ENCODE results near the gene PLA2R1.

PLA2R1 gene

GRCh38 chr2:160028431-160029269, 33.8 kb downstream of the PLA2R1 start:
- no peak for DNase-seq

DNA sequence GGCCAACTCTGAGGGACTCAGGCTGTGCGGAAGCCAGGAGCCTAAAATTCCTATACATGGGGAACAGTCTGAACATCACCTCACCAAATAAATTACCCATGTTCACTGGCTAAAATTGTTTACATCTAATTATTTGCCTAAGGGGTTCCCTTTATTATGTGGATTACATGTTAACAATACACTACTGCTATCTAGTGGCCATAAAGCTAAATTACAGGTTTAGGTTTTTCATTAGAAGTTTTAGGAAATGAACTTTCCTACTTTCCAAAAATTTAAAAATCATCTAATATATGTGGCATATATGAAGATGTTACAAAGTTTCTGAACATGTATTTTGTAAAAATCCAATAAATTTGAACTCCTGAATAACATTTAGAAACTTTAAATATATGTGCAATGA, 40.3 kb downstream of the PLA2R1 start:
- no peak for DNase-seq

- DNase-seq, result no peak
These were observed 42.9 kb downstream of the PLA2R1 start for GRCh38 chr2:160019374-160020090.

DNA sequence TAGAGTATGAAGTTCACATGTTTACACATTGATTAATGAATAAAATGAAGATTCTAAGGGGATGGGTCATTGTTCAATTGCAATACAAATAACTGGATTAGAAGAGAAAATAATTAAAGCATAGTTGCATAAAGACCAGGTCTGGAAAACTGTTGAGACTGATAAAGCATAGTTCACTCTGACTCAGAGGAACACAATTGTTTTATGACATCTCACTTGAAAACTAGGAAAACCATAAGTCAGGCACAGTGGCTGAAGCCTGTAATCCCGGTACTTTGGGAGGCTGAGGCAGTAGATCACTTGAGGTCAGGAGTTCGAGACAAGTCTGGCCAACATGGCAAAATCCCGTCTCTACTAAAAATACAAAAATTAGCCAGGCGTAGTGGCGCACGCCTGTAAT, 46.7 kb downstream of the PLA2R1 start:
- DNase-seq, result no peak

DNA sequence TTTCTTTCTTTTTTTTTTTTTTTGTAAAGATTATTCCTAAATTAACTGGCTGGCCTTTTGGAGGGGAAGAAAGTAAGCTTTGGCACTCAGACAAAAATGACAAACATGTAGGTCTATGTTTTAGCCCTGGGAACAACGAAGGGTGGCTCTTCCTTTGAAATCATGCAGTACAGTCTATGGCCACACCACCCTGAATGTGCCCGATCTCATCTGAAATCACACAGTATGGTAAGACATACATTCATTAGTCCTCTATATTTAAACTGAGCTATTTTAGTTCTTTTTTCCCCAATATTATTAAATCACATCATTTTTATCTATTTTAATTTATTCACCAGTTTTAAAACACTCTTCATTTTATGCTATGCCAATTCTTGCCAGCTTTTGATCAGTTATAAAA, 48.2 kb downstream of the PLA2R1 start:
- no peak for DNase-seq

DNA sequence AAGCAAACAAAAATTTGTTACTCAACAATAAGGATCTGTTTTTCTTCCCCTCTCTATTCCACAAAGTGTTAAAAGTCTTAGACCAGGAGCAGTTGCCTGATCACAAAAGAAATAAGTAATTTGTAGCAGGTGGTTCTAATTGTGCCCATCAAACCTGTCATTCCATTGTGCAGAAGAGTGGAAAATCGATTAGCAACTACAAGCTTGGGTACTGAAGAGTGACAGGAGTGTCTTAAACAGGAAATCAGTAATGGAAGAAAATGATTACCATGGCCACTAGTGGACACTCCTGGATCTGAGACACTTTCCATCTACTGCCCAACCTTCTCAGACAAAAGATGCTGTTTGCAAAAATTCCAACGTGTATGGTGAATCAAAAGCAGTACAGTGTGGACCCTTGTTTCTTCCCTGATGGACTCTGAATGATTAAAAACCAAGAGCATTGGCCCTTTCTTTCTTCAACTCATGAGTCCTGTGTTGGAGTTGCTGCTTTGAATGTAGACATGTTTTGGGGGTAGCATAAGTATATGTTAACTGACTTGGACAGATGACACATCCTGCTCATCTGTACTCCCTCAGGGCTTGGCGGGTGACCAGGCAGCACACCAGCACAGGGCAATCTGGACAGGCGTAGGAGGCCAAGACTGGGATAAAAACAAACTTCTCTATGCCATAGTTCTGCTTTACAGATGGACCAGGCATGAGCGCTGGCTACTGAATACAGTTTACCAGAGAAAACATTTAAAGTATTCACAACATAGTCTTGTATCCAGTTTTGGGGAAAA, 51.9 kb downstream of the PLA2R1 start:
- DNase-seq, result peak; percentile 88

DNA sequence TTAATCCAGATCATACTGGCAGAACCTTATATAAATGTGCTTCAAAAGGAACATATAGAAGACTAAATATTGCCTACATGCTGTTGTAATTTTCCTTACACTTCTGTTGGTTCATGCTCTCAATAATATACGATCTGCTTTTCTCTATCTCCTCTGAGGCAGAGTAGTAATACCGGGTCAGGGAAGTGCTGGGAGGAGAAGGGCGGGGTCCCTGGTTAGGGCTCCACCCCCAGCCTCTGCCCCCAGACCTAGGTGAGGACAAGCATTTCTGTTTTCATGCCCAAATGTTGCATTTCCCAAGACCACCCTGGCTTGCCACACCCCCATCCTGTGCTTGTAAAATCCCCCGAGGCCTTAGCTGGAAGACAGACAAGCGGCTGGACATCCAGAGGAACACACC, 55.3 kb downstream of the PLA2R1 start:
- no peak for DNase-seq

- DNase-seq, result no peak
These were observed 55.9 kb downstream of the PLA2R1 start for GRCh38 chr2:160006475-160006874.

DNA sequence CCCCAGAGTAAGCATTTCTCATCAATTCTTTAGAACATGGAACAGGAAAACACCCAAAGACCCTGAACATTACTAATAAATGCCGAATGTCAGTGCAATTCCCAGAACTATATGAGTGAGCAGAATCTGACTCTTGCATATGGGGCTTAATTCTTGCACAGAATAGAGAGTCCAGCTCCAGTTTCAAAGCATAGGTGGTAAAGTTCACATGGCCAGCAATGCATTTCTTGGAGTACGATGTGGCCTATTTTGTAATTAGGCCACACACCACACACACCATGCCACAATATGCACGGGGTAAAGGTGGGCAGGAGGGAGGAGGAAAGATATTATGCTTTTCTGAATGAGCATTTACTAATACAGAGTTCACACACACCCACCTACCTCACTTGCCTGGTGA, 56.5 kb downstream of the PLA2R1 start:
- DNase-seq, result no peak

DNA sequence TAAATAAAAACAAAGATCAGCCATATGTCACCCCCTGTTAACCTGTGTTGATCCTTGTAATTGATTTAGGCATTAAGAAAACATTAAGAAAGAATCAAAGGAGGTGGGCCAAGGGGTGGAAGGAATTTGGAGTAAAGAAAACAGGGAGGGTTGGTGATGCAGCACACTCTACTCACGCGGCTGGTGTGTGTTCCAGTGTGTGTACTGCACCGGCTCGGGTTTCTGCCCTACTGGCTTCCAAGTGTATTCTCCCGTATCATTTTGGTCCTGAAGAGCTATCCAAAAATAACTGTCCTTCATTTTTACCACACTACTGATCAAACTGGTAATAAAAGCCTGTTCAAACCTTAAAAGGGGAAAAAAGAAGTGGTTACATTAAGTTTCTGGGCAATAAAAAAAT, 56.9 kb downstream of the PLA2R1 start:
- no peak for DNase-seq

DNA sequence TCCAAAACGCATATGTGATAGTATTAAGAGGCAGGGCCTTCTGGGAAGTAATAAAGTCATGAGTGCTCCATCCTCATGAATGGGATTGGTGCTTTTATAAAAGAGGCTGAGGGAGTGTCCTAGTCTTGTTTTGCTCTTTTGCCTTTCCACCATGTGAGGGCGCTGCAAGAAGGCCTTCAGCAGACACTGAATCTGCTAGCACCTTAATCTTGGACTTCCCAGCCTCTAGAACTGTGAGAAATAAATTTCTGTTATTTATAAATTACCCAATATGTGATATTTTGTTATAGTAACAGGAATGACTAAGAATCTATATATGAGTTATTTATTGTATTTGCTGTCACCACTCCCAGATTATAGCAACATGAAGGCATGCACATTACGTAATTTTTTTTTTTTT, 63.5 kb downstream of the PLA2R1 start:
- DNase-seq, result no peak

DNA sequence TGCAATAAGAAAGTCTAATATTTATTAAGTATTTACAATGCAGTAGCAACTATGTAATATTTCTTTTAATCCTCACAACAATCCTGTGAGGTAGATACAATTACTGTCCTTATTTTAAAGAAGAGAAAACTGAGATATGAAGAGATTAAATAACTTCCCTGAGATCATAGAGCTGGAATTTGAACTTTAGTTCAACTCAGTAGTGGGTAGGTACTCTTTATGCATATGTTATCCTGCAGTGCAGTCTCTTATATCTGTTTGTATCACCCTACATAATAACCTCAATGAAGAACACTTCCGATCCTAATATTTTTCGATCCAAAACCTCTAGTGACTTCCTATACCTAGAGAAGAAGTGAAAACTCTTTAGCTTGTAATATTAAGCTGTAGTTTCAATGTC, 64.2 kb downstream of the PLA2R1 start:
- no peak for DNase-seq

GRCh38 chr2:159996792-159997546, 65.4 kb downstream of the PLA2R1 start:
- no peak for DNase-seq

- DNase-seq, result no peak
These were observed 67.4 kb downstream of the PLA2R1 start for GRCh38 chr2:159995038-159995437.

- no peak for DNase-seq
These were observed 73.2 kb downstream of the PLA2R1 start for GRCh38 chr2:159989249-159989648.

DNA sequence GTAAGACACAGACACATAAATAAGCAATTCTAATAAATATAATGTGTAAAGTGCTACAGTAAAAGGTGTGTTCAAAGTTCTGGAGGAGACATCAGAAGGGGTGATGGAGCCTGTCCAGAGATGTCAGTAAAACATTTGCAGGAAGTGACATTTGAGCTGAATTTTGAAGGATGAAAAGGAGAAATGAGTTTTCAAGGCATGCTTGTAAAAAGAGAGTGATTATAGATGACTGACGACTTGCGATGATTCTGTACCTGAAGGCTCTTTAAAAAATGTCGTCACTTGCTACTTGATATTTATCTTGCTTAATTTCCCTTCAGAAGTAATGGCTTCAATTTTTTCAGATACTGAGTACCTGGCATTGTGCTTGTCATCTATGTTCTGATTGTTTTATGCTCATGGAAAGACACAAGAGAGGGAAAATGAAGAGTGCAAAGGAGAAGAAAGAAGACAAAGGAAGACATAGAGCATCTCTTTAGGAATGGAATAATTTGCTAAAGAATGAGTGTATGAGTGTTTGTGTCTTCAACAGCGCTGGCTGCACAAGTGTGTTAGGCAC, 73.9 kb downstream of the PLA2R1 start:
- no peak for DNase-seq

DNA sequence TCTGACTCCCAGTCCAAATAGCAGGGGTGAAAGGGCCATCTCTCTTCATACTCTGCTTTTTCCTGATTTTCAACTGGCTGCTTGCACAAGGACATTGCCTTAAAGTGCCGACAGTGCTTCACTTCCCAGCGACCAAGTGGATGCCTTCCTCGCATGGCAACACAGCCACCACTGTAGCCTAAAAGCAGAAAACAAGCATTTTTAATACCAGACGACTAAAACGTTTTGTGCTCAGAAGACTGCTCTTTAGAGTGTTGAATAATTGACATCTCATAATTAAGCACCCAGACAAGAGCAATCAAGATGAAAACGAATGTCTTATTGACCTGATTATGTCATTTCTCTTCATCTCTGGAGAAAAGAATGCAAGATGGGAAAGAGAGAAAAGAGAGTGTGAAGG, 75.2 kb downstream of the PLA2R1 start:
- peak; percentile 58 for DNase-seq

GRCh38 chr2:159985656-159986055, 76.8 kb downstream of the PLA2R1 start:
- no peak for DNase-seq

DNA sequence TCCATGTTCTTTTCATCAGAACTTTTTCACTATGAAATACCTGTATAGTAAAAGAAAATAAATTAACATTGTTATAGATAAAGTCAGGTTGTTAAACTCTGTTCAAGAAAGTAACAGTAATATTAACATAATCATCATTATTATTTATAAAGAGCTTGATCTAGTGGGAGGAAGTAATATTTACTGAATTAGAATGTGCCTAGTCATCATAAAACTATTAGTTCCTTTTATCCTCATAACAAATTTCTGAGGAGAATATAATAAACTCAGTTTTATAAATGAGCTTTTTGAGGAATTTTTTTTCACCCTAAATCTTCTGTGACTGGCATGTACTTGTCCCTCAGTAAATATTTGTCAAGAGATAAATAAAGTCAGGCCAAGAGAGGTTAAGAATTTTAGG, 78.4 kb downstream of the PLA2R1 start:
- no peak for DNase-seq

- DNase-seq, result no peak
These were observed 79.3 kb downstream of the PLA2R1 start for GRCh38 chr2:159982842-159983785.

DNA sequence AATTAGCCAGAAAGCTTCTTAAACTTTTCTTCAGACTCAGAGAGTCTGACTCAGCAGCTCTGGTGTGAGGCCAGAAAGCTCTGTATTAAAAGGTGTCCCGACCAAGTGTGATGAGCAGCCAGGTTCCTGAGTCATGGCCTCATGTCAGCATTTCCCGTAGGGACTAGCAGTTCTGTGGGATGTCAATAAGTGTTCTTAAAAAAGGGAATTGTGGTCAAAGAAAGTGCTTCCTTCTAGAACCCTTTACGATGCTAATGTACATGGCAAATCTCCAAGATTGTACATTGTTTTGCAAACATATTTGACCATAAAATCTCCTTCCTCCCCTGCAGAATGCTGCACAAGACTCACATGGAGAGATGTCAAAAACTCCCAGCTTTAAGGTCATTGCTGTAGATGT, 80.1 kb downstream of the PLA2R1 start:
- no peak for DNase-seq
